K562 (cell line): Measurements from ENCODE around the gene NAPA. TPM values are rescaled to one million over a fixed set of nuclear protein-coding genes. Genes with fewer than 3 reads are reported as not detected.

Experiments used
- ATAC-seq: fragments of 200-7000 bp; cut with Tn5 transposase; 3 replicates; pipeline ENCODE4 v1.9.1; 2020; ENCODE audit warnings: moderate library complexity
- BruUV-seq: library from RNA; stranded (reverse); fragments of 400-500 nt; replicated peaks from 2 replicates; lab custom pipeline; 2021; lab: Mats Ljungman, UMichigan
- CTCF ChIA-PET: fragments of 300-600 bp; formaldehyde crosslinking; extraction: SDS; loops from one replicate; lab custom pipeline; 2021; ENCODE audit warnings: low intra/inter-chr PET ratio; lab: Yijun Ruan, JAX
- POLR2A ChIA-PET: fragments of 300-600, 350-650 bp; sonication (Branson Sonifier 250); formaldehyde crosslinking; extraction: SDS; loops from one replicate; lab custom pipeline; 2021; ENCODE audit warnings: antibody characterized with exemption, inconsistent platforms; lab: Yijun Ruan, JAX
- DNase-seq, 4 experiments: peaks; one replicate each; pipeline versions ENCODE4 v3.0.0 to v3.0.0-alpha.2; 2011 to 2018; ENCODE audit warnings: low spot score in 3 of 4, mixed read lengths in 3 of 4; ENCODE audit errors: extremely low read depth in 1 of 4
- FAIRE-seq: peaks from 2 replicates; lab custom pipeline; 2011; peaks lifted over from hg19 to GRCh38; lab: Jason Lieb, UNC
- H2AFZ ChIP-seq: 2 replicates; pipeline ENCODE4 v1.6.0; 2011; ENCODE audit warnings: low read depth, low read length, control low read depth, inconsistent platforms
- H3K27ac ChIP-seq: fragments of 200-600 bp; 3 replicates; pipeline ENCODE4 v1.8.0; 2011; ENCODE audit warnings: low read depth, mild to moderate bottlenecking, control low read depth, inconsistent platforms, low read length, moderate library complexity, mixed read lengths; ENCODE audit errors: extremely low read depth
- H3K27me3 ChIP-seq, 2 experiments: fragments of 300-600 bp in 1 of 2; 2 replicates in 1 of 2; 3 replicates in 1 of 2; pipeline versions ENCODE4 v1.6.0 to v1.8.0; 2011; ENCODE audit warnings: inconsistent platforms in 2 of 2, low read length in 2 of 2, mild to moderate bottlenecking in 1 of 2, mixed read lengths in 1 of 2, moderate library complexity in 1 of 2; ENCODE audit not compliant: control insufficient read depth in 2 of 2, insufficient read depth in 2 of 2
- H3K36me3 ChIP-seq: fragments of 300-600 bp; 3 replicates; pipeline ENCODE4 v1.8.0; 2011; ENCODE audit warnings: mild to moderate bottlenecking, low read length, inconsistent platforms; ENCODE audit not compliant: control insufficient read depth, insufficient read depth
- H3K4me1 ChIP-seq, 2 experiments: fragments of 200-600 bp in 1 of 2; replicated peaks in 1 of 2; 2 replicates in 1 of 2; 3 replicates in 1 of 2; pipeline versions ENCODE4 v1.5.1 to v1.8.0; 2011; ENCODE audit warnings: inconsistent platforms in 2 of 2, low read length in 2 of 2, mild to moderate bottlenecking in 1 of 2, mixed read lengths in 1 of 2, moderate library complexity in 1 of 2; ENCODE audit not compliant: control insufficient read depth in 2 of 2, insufficient read depth in 2 of 2
- H3K4me2 ChIP-seq: 2 replicates; pipeline ENCODE4 v1.6.1; 2011; ENCODE audit warnings: low read length, control low read depth, inconsistent platforms, mixed read lengths; ENCODE audit not compliant: insufficient read depth
- H3K4me3 ChIP-seq: fragments of 200-600 bp; sonication (generic), shearing (Covaris generic); 2 replicates; pipeline ENCODE4 v1.5.1; 2016; ENCODE audit warnings: control low read depth, inconsistent platforms
- H3K79me2 ChIP-seq: fragments of 200-600 bp; 3 replicates; pipeline ENCODE4 v1.8.0; 2011; ENCODE audit warnings: low read length, inconsistent platforms; ENCODE audit not compliant: control insufficient read depth, insufficient read depth
- H3K9ac ChIP-seq, 2 experiments: 2 replicates each; pipeline versions ENCODE4 v1.6.0 to v1.6.1; 2011; ENCODE audit warnings: low read depth in 2 of 2, low read length in 2 of 2, control low read depth in 1 of 2, inconsistent platforms in 1 of 2, mild to moderate bottlenecking in 1 of 2, mixed read lengths in 1 of 2; ENCODE audit not compliant: insufficient read depth in 1 of 2
- H3K9me1 ChIP-seq: one replicate; pipeline ENCODE4 v1.6.0; 2011; ENCODE audit warnings: inconsistent platforms, mild to moderate bottlenecking, low read length, moderate library complexity; ENCODE audit not compliant: control insufficient read depth, insufficient read depth
- H3K9me3 ChIP-seq: replicated peaks from 2 replicates; pipeline ENCODE4 v1.5.1; 2011; ENCODE audit warnings: low read depth, low read length, inconsistent platforms; ENCODE audit not compliant: control insufficient read depth, insufficient read depth
- H4K20me1 ChIP-seq: replicated peaks from 2 replicates; pipeline ENCODE4 v1.6.1; 2011; ENCODE audit warnings: low read length, inconsistent platforms, mixed read lengths; ENCODE audit not compliant: control insufficient read depth, insufficient read depth
- CREB3L1 ChIP-seq: fragments of 450-650 bp; IDR thresholded peaks from 2 replicates; pipeline ENCODE4 v1.6.1; 2014; ENCODE audit warnings: low read depth, mild to moderate bottlenecking, moderate library complexity, borderline replicate concordance
- EZH2 ChIP-seq: IDR thresholded peaks from 2 replicates; pipeline ENCODE4 v1.6.1; 2012; ENCODE audit warnings: low read depth, mild to moderate bottlenecking, inconsistent platforms, low read length, borderline replicate concordance
- MEIS2 ChIP-seq: fragments of 450-650 bp; IDR thresholded peaks from 2 replicates; pipeline ENCODE4 v1.6.1; 2014; ENCODE audit warnings: mild to moderate bottlenecking; ENCODE audit not compliant: partially characterized antibody
- XRCC3 ChIP-seq: fragments of 450-650 bp; IDR thresholded peaks from 2 replicates; pipeline ENCODE4 v1.6.1; 2017; ENCODE audit warnings: mild to moderate bottlenecking, moderate library complexity
- WGBS: fragments of 100-300 bp; shearing (Covaris generic); methylation state at CpG from one replicate; pipeline ENCODE4 v1.1.6; 2016; ENCODE audit warnings: low coverage, mixed read lengths; ENCODE audit not compliant: insufficient coverage; ENCODE audit errors: missing lambda C conversion rate; 5-methylcytosine and 5-hydroxymethylcytosine counted together
- in situ Hi-C: fragments of 300-500 bp; cut with MboI; formaldehyde crosslinking; loops from 4 replicates; pipeline ENCODE4 v1.15.0; 2018; ENCODE audit warnings: inconsistent platforms, mixed read lengths
- intact Hi-C: fragments of 100-400 bp; cut with micrococcal nuclease; formaldehyde crosslinking; loops from 2 replicates; pipeline ENCODE4 v1.14.2; 2022
- polyA plus RNA-seq, 8 experiments: library from polyadenylated mRNA; depleted of rRNA in 4 of 8; stranded (reverse) in 5 of 8; unstranded in 3 of 8; fragments of >200 nt; fragmentation: Nextera tagmentation in 2 of 8; fragmentation: Illumina TruSeq in 1 of 8; extraction: Ambion mirVana in 2 of 8; extraction: Trizol in 1 of 8; gene quantifications; 2 replicates each; pipeline versions ENCODE4 v1.2.1 to v1.2.3, GENCODE V29; 2011 to 2014; ENCODE audit warnings: inconsistent platforms in 1 of 8, missing spikeins in 1 of 8
- total RNA-seq, 7 experiments: library from RNA; depleted of rRNA in 6 of 7; stranded (reverse); fragments of >200 nt in 6 of 7; fragmentation: Illumina TruSeq in 2 of 7; extraction: Trizol in 2 of 7; gene quantifications; 2 replicates each; pipeline versions ENCODE4 v1.2.1 to v1.2.3, GENCODE V29; 2011 to 2021; ENCODE audit warnings: low replicate concordance in 1 of 7

The NAPA gene
- total and polyA plus RNA-seq, 9 of the 15 experiments (the other 6 are each of a cell fraction or from before 2014, with no cell fraction given) = 5.4 to 98.6 (median 77.5) TPM

- Histone ChIP-seq H3K9me1 (no peaks in the 10 kb centered on the region), H3K4me1 (peaks cover 8 to 42% of the 10 kb centered on the region in 2 experiments; a peak in 4 of 5 replicates), H3K79me2 (no peaks in the 10 kb centered on the region), H2AFZ (no peak overlapping the region), H3K9ac (0 out of 4 replicates have a peak overlapping the region, but pooled peaks of 1 of the 2 experiments have one; percentile 43), H3K4me3 (no peak overlapping the region), H3K36me3 (no peaks in the 10 kb centered on the region), H3K27ac (no peak overlapping the region), H4K20me1 (peaks cover 4% of the 10 kb centered on the region; the same call in 1 of the 2 replicates), H3K27me3 (peaks cover 3% of the 10 kb centered on the region in 2 experiments; a peak in 3 of 5 replicates), H3K4me2 (no peak overlapping the region), H3K9me3 (no peaks in the 10 kb centered on the region)
- 21% methylated on average over 9 of the region's 9 CpGs for WGBS
- in situ Hi-C loops = no loop called here
- ChIA-PET POLR2A (interaction anchor here (0.6 kb wide), 2 partner anchors 34 to 928 kb away, joined by 4 read pairs; no protein-coding TSS in a partner anchor), CTCF (no interaction called here)
- DNase-seq (no peak), FAIRE-seq (no peak), ATAC-seq (no peak)
- no peak for TF ChIP-seq EZH2
- TF ChIP-seq XRCC3 = no peak
- TF ChIP-seq MEIS2 = no peak
- no peak for TF ChIP-seq CREB3L1
- no TSS peak for BruUV-seq
- intact Hi-C loops = no loop called here
Observed at GRCh38 chr19:47475465-47475864, 39.4 kb downstream of the NAPA start.
